Measurements from ENCODE around the gene TARS2.

GRCh38 chr1:150534002-150534401, 46.8 kb downstream of the TARS2 start:
- TF ChIP-seq ZBTB49 (CRISPR knock-in tag; IDR thresholded peaks at IDR 0.05; ENCODE audit: borderline replicate concordance) (no peak), CTCF (CRISPR knock-in tag; IDR thresholded peaks at IDR 0.05) (no peak), ZSCAN5A (CRISPR knock-in tag; IDR thresholded peaks at IDR 0.05; ENCODE audit: borderline replicate concordance) (no peak)
